Mucosa of rectum (tissue), 2 donors: Measurements from ENCODE around the gene ADGRL3.

Experiments
- H3K27ac ChIP-seq, 2 donors: one replicate each; pipeline ENCODE4 v1.7.0; 2013; ENCODE audit warnings: inconsistent platforms in 2 of 2, low read depth in 2 of 2, low read length in 2 of 2
- H3K27me3 ChIP-seq, 2 donors: one replicate each; pipeline ENCODE4 v1.7.0; 2013; ENCODE audit warnings: low read length in 2 of 2; ENCODE audit not compliant: control insufficient read depth in 2 of 2, insufficient read depth in 2 of 2
- H3K36me3 ChIP-seq, 2 donors: one replicate each; pipeline ENCODE4 v1.7.0; 2013; ENCODE audit warnings: low read length in 2 of 2; ENCODE audit not compliant: control insufficient read depth in 2 of 2, insufficient read depth in 2 of 2
- H3K4me1 ChIP-seq, 2 donors: one replicate each; pipeline ENCODE4 v1.7.0; 2013; ENCODE audit warnings: low read length in 2 of 2, mild to moderate bottlenecking in 1 of 2; ENCODE audit not compliant: control insufficient read depth in 2 of 2, insufficient read depth in 2 of 2
- H3K4me3 ChIP-seq, 2 donors: one replicate each; pipeline ENCODE4 v1.7.0; 2013; ENCODE audit warnings: low read length in 2 of 2
- H3K9ac ChIP-seq, 2 donors: one replicate each; pipeline ENCODE4 v1.7.0; 2013; ENCODE audit warnings: low read length in 2 of 2, low read depth in 1 of 2, mild to moderate bottlenecking in 1 of 2
- H3K9me3 ChIP-seq, 2 donors: one replicate each; pipeline ENCODE4 v1.7.0; 2013; ENCODE audit warnings: low read length in 2 of 2; ENCODE audit not compliant: control insufficient read depth in 2 of 2
- donor health status: healthy.
- donor health status: Normal muscosa, but diverticular disease.

ADGRL3 gene

GRCh38 chr4:61527888-61528287, 327.8 kb downstream of the ADGRL3 start:
- Histone ChIP-seq H3K4me3 (no peak overlapping the region), H3K9ac (no peak overlapping the region), H3K27me3 (no peaks in the 10 kb centered on the region), H3K27ac (no peak overlapping the region), H3K4me1 (no peaks in the 10 kb centered on the region), H3K9me3 (no peaks in the 10 kb centered on the region), H3K36me3 (no peaks in the 10 kb centered on the region)

- H3K27me3 ChIP-seq, result no peaks in the 10 kb centered on the region
- no peak overlapping the region for H3K4me3 ChIP-seq
- H3K9ac ChIP-seq, result no peak overlapping the region
Observed at GRCh38 chr4:61528595-61528994, 328.5 kb downstream of the ADGRL3 start.

GRCh38 chr4:61531188-61531587, 331.1 kb downstream of the ADGRL3 start:
- Histone ChIP-seq H3K4me3 (no peak overlapping the region), H3K9me3 (no peaks in the 10 kb centered on the region), H3K4me1 (no peaks in the 10 kb centered on the region), H3K27ac (no peak overlapping the region), H3K27me3 (no peaks in the 10 kb centered on the region), H3K36me3 (no peaks in the 10 kb centered on the region), H3K9ac (no peak overlapping the region)

More at GRCh38 chr4:61528595-61528994, 328.5 kb downstream of the ADGRL3 start:
- Histone ChIP-seq H3K36me3 (no peaks in the 10 kb centered on the region), H3K4me1 (no peaks in the 10 kb centered on the region), H3K9me3 (no peaks in the 10 kb centered on the region), H3K27ac (no peak overlapping the region)

GRCh38 chr4:61532336-61533000, 332.3 kb downstream of the ADGRL3 start:
- Histone ChIP-seq H3K4me3 (no peak overlapping the region), H3K36me3 (no peaks in the 10 kb centered on the region), H3K9ac (no peak overlapping the region), H3K27ac (no peak overlapping the region), H3K27me3 (no peaks in the 10 kb centered on the region), H3K9me3 (no peaks in the 10 kb centered on the region), H3K4me1 (no peaks in the 10 kb centered on the region)

GRCh38 chr4:61533140-61533539, 333.0 kb downstream of the ADGRL3 start:
- H3K27me3 ChIP-seq, result no peaks in the 10 kb centered on the region
- no peak overlapping the region for H3K4me3 ChIP-seq
- no peak overlapping the region for H3K27ac ChIP-seq
- H3K36me3 ChIP-seq, result no peaks in the 10 kb centered on the region
- H3K4me1 ChIP-seq, result no peaks in the 10 kb centered on the region
- no peak overlapping the region for H3K9ac ChIP-seq
- no peaks in the 10 kb centered on the region for H3K9me3 ChIP-seq

GRCh38 chr4:61540944-61541343, 340.8 kb downstream of the ADGRL3 start:
- Histone ChIP-seq H3K4me1 (peaks cover 6 to 12% of the 10 kb centered on the region in 2 donors), H3K9me3 (no peaks in the 10 kb centered on the region), H3K27me3 (no peaks in the 10 kb centered on the region), H3K9ac (no peak overlapping the region), H3K27ac (peak overlapping the region in 1 of 2 donors; percentile 41), H3K4me3 (no peak overlapping the region), H3K36me3 (no peaks in the 10 kb centered on the region)

GRCh38 chr4:61541459-61541858, 341.3 kb downstream of the ADGRL3 start:
- no peaks in the 10 kb centered on the region for H3K36me3 ChIP-seq
- H3K9ac ChIP-seq, result no peak overlapping the region
- H3K4me1 ChIP-seq, result peaks cover 6 to 12% of the 10 kb centered on the region in 2 donors
- peak overlapping the region in 1 of 2 donors; percentile 41 for H3K27ac ChIP-seq
- H3K9me3 ChIP-seq, result no peaks in the 10 kb centered on the region
- H3K4me3 ChIP-seq, result no peak overlapping the region
- no peaks in the 10 kb centered on the region for H3K27me3 ChIP-seq

- Histone ChIP-seq H3K9me3 (no peaks in the 10 kb centered on the region), H3K9ac (no peak overlapping the region), H3K27ac (no peak overlapping the region), H3K36me3 (no peaks in the 10 kb centered on the region), H3K4me3 (no peak overlapping the region), H3K27me3 (no peaks in the 10 kb centered on the region), H3K4me1 (peaks cover 6 to 12% of the 10 kb centered on the region in 2 donors)
Observed at GRCh38 chr4:61543976-61544375, 343.9 kb downstream of the ADGRL3 start.

GRCh38 chr4:61545902-61546480, 345.9 kb downstream of the ADGRL3 start:
- Histone ChIP-seq H3K4me3 (no peak overlapping the region), H3K9me3 (no peaks in the 10 kb centered on the region), H3K36me3 (no peaks in the 10 kb centered on the region), H3K4me1 (peaks cover 6 to 9% of the 10 kb centered on the region in 2 donors), H3K9ac (no peak overlapping the region), H3K27me3 (no peaks in the 10 kb centered on the region), H3K27ac (no peak overlapping the region)

GRCh38 chr4:61549336-61549735, 349.2 kb downstream of the ADGRL3 start:
- no peak overlapping the region for H3K27ac ChIP-seq
- no peak overlapping the region for H3K9ac ChIP-seq
- H3K4me1 ChIP-seq, result no peaks in the 10 kb centered on the region
- H3K36me3 ChIP-seq, result no peaks in the 10 kb centered on the region
- no peaks in the 10 kb centered on the region for H3K9me3 ChIP-seq
- H3K4me3 ChIP-seq, result no peak overlapping the region
- no peaks in the 10 kb centered on the region for H3K27me3 ChIP-seq
